NCI-H1092 treated with DMSO at 0.1 percent for 48 hours (cell line): ENCODE measurements around the gene ZGPAT.
"Not testable (repeated sequence)": the region's sequence is repeated elsewhere in the genome, so short reads cannot be mapped to it uniquely, and the experiment has no call there.

Experiments used
- DNase-seq: peaks from one replicate; lab custom pipeline; 2025; lab: John Stamatoyannopoulos, UW

The ZGPAT gene

GRCh38 chr20:63707558-63708300 is at the start of gene ZGPAT, which contains the start of gene ARFRP1:
Gene ZGPAT, plus strand, starts transcription at chr20:63708039. Its CDS starts 542 bp downstream, at chr20:63708581.
Gene ARFRP1, minus strand, starts transcription at chr20:63707976. Its CDS starts 885 bp downstream, at chr20:63707091.
- peak; percentile 87 for DNase-seq

GRCh38 chr20:63658749-63659187 is 49.1 kb upstream of the ZGPAT start:
- DNase-seq = no peak

GRCh38 chr20:63659370-63659769 is 48.5 kb upstream of the ZGPAT start:
- no peak for DNase-seq

- not testable (repeated sequence) for DNase-seq
Measured at GRCh38 chr20:63660174-63660573, 47.7 kb upstream of the ZGPAT start.

- DNase-seq = no peak
Measured at GRCh38 chr20:63660622-63661021, 47.2 kb upstream of the ZGPAT start.

- no peak for DNase-seq
Measured at GRCh38 chr20:63661108-63661507, 46.7 kb upstream of the ZGPAT start.

- no peak for DNase-seq
Measured at GRCh38 chr20:63661959-63662812, 45.7 kb upstream of the ZGPAT start.

GRCh38 chr20:63662813-63663189 is 45.0 kb upstream of the ZGPAT start:
- no peak for DNase-seq

- DNase-seq = no peak
Measured at GRCh38 chr20:63663332-63664066, 44.3 kb upstream of the ZGPAT start.

GRCh38 chr20:63664143-63664851 is 43.5 kb upstream of the ZGPAT start:
- DNase-seq = no peak

GRCh38 chr20:63664861-63665594 is 42.8 kb upstream of the ZGPAT start:
- no peak for DNase-seq

- no peak for DNase-seq
Measured at GRCh38 chr20:63665708-63666107, 42.1 kb upstream of the ZGPAT start.

- DNase-seq = no peak
Measured at GRCh38 chr20:63667858-63668257, 40.0 kb upstream of the ZGPAT start.

- no peak for DNase-seq
Measured at GRCh38 chr20:63668351-63668750, 39.5 kb upstream of the ZGPAT start.

- not testable (repeated sequence) for DNase-seq
Measured at GRCh38 chr20:63671695-63672094, 36.1 kb upstream of the ZGPAT start.

GRCh38 chr20:63672666-63673065 is 35.2 kb upstream of the ZGPAT start:
- no peak for DNase-seq

GRCh38 chr20:63673951-63674350 is 33.9 kb upstream of the ZGPAT start:
- DNase-seq = no peak

GRCh38 chr20:63675681-63676368 is 32.0 kb upstream of the ZGPAT start:
- no peak for DNase-seq

- no peak for DNase-seq
Measured at GRCh38 chr20:63678071-63678470, 29.8 kb upstream of the ZGPAT start.
